C4-2B (cell line): ENCODE measurements around the gene ATF7.

ENCODE experiments used
- H3K27ac ChIP-seq: fragments of 450-650 bp; 2 replicates; pipeline ENCODE4 v1.5.1; 2017
- CTCF ChIP-seq: fragments of 450-650 bp; conservative IDR thresholded peaks from 2 replicates; pipeline ENCODE4 v1.5.1; 2017; ENCODE audit warnings: mild to moderate bottlenecking
- ZFX ChIP-seq: fragments of 450-650 bp; IDR thresholded peaks from 2 replicates; pipeline ENCODE4 v1.6.1; 2017

Gene ATF7

GRCh38 chr12:53492830-53493609, 133.2 kb downstream of the ATF7 start:
- peak overlapping the region; percentile 76 for H3K27ac ChIP-seq
- TF ChIP-seq ZFX (no peak), CTCF (no peak)

- no peak for TF ChIP-seq ZFX
- no peak for TF ChIP-seq CTCF
- peak overlapping the region; percentile 76 for H3K27ac ChIP-seq
Observed at GRCh38 chr12:53492188-53492587, 134.0 kb downstream of the ATF7 start.

GRCh38 chr12:53489242-53489864, 136.8 kb downstream of the ATF7 start:
- TF ChIP-seq CTCF: no peak
- no peak for TF ChIP-seq ZFX
- H3K27ac ChIP-seq: no peak overlapping the region

- no peak overlapping the region for H3K27ac ChIP-seq
- TF ChIP-seq ZFX: no peak
- TF ChIP-seq CTCF: no peak
Observed at GRCh38 chr12:53486736-53487487, 139.3 kb downstream of the ATF7 start.

GRCh38 chr12:53485955-53486735, 140.0 kb downstream of the ATF7 start:
- H3K27ac ChIP-seq: no peak overlapping the region
- no peak for TF ChIP-seq CTCF
- no peak for TF ChIP-seq ZFX

GRCh38 chr12:53484686-53485575, 141.3 kb downstream of the ATF7 start:
- no peak for TF ChIP-seq ZFX
- TF ChIP-seq CTCF: no peak
- H3K27ac ChIP-seq: no peak overlapping the region
